GM13977 (cell line): ENCODE measurements around the gene RASEF.

ENCODE experiments used
- DNase-seq: peaks from one replicate; pipeline ENCODE4 v3.0.0; 2012; ENCODE audit warnings: low spot score
- CTCF ChIP-seq: IDR thresholded peaks from 2 replicates; pipeline ENCODE4 v1.5.1; 2012; ENCODE audit warnings: mild to moderate bottlenecking, control low read depth; ENCODE audit not compliant: insufficient read depth; ENCODE audit errors: extremely low read depth, missing control alignments
- in situ Hi-C: fragments of 300-500 bp; cut with MboI; formaldehyde crosslinking; loops from one replicate; pipeline ENCODE4 v1.12.0; 2022; ENCODE audit warnings: low sequenced_read_pairs, low pct_unique_long_range_greater_than_20kb, mixed read lengths, inconsistent platforms; ENCODE audit not compliant: unreplicated experiment

Gene RASEF

GRCh38 chr9:83043597-83043996, 19.3 kb downstream of the RASEF start:
- in situ Hi-C loops = no loop called here
- no peak for TF ChIP-seq CTCF
- no peak for DNase-seq

GRCh38 chr9:83041771-83042170, 21.2 kb downstream of the RASEF start:
- TF ChIP-seq CTCF = no peak
- in situ Hi-C loops = no loop called here
- no peak for DNase-seq

- DNase-seq = no peak
- TF ChIP-seq CTCF = no peak
- in situ Hi-C loops = no loop called here
Observed at GRCh38 chr9:83039303-83039702, 23.6 kb downstream of the RASEF start.

DNA sequence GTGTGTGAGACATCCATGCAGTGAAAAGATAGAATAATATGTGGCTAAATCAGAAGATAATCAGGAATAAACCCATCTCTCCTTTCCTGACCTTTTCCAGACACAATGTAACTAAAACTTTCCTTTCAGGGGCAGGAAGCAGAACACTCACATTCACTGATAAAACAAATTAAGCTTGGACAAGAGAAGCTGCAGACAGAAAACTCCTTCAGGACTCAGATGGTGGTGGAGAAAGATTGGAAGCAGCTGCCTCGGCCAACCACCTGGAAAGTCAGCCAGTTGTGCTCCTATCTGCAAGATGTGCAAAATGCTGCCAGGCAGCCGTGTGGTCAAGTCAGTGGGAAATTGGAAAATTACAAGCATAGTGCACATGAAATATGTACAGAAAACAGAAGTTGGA, 26.9 kb downstream of the RASEF start:
- in situ Hi-C loops = no loop called here
- no peak for TF ChIP-seq CTCF

GRCh38 chr9:83035143-83035542, 27.8 kb downstream of the RASEF start:
- no peak for DNase-seq
- in situ Hi-C loops = no loop called here
- TF ChIP-seq CTCF = no peak

More for the DNA sequence above, 26.9 kb downstream of the RASEF start:
- no peak for DNase-seq

- no peak for TF ChIP-seq CTCF
- in situ Hi-C loops = no loop called here
- no peak for DNase-seq
Observed at GRCh38 chr9:83034587-83034986, 28.4 kb downstream of the RASEF start.

- in situ Hi-C loops = no loop called here
- TF ChIP-seq CTCF = no peak
- no peak for DNase-seq
Observed at GRCh38 chr9:83034026-83034425, 28.9 kb downstream of the RASEF start.
